SK-N-SH (cell line): ENCODE data around the gene SDR42E1. TPM values are rescaled to one million over a fixed set of nuclear protein-coding genes. Genes with fewer than 3 reads are reported as not detected.

Source experiments
- CTCF ChIA-PET: fragments of 300-600, 350-600 bp; formaldehyde crosslinking; extraction: SDS; loops from one replicate; lab custom pipeline; 2021; lab: Yijun Ruan, JAX
- POLR2A ChIA-PET: fragments of 350-600 bp; sonication (Branson Sonifier 250); formaldehyde crosslinking; extraction: SDS; loops from one replicate; lab custom pipeline; 2020; ENCODE audit warnings: antibody characterized with exemption, inconsistent platforms; lab: Yijun Ruan, JAX
- DNase-seq: peaks from one replicate; pipeline ENCODE4 v3.0.0; 2012
- H2AFZ ChIP-seq: fragments of 200-600 bp; sonication (generic); 2 replicates; pipeline ENCODE4 v1.8.1; 2016; ENCODE audit warnings: antibody characterized with exemption, mild to moderate bottlenecking, low read depth
- H3F3A ChIP-seq: fragments of 200-600 bp; sonication (generic); replicated peaks from 2 replicates; pipeline ENCODE3; 2016; ENCODE audit warnings: antibody characterized with exemption, mild to moderate bottlenecking; ENCODE audit not compliant: insufficient read depth
- H3K27ac ChIP-seq, 2 experiments: fragments of 200-500 bp in 1 of 2; fragments of 200-600 bp in 1 of 2; sonication (Bioruptor generic) in 1 of 2; sonication (generic), shearing (Covaris generic) in 1 of 2; 2 replicates each; pipeline versions ENCODE4 v1.5.1 to v1.6.1; 2014 to 2016; ENCODE audit warnings: low read depth in 2 of 2, inconsistent platforms in 1 of 2, low read length in 1 of 2, mild to moderate bottlenecking in 1 of 2, mixed read lengths in 1 of 2
- H3K27me3 ChIP-seq: fragments of 200-600 bp; sonication (generic), shearing (Covaris generic); 2 replicates; pipeline ENCODE4 v1.6.1; 2016; ENCODE audit warnings: mixed run types; ENCODE audit not compliant: insufficient read depth
- H3K36me3 ChIP-seq, 2 experiments: fragments of 200-500 bp in 1 of 2; fragments of 200-600 bp in 1 of 2; sonication (Bioruptor generic) in 1 of 2; sonication (generic) in 1 of 2; replicated peaks in 1 of 2; 2 replicates each; pipeline versions ENCODE3 to v1.5.1; 2014 to 2016; ENCODE audit warnings: low read length in 1 of 2, mild to moderate bottlenecking in 1 of 2; ENCODE audit not compliant: insufficient read depth in 2 of 2, control insufficient read depth in 1 of 2
- H3K4me1 ChIP-seq, 2 experiments: fragments of 200-500 bp in 1 of 2; fragments of 200-600 bp in 1 of 2; sonication (Bioruptor generic) in 1 of 2; sonication (generic), shearing (Covaris generic) in 1 of 2; 2 replicates each; pipeline versions ENCODE4 v1.5.1 to v1.6.1; 2014 to 2016; ENCODE audit warnings: low read depth in 1 of 2, low read length in 1 of 2, mixed run types in 1 of 2; ENCODE audit not compliant: insufficient read depth in 2 of 2, control insufficient read depth in 1 of 2
- H3K4me2 ChIP-seq: fragments of 200-600 bp; sonication (generic), shearing (Covaris generic); 2 replicates; pipeline ENCODE4 v1.6.1; 2017; ENCODE audit warnings: mixed run types
- H3K4me3 ChIP-seq, 2 experiments: fragments of 200-500 bp in 1 of 2; fragments of 200-600 bp in 1 of 2; sonication (Bioruptor generic) in 1 of 2; sonication (generic), shearing (Covaris generic) in 1 of 2; 2 replicates each; pipeline versions ENCODE4 v1.5.1 to v1.8.1; 2014 to 2016; ENCODE audit warnings: low read depth in 2 of 2, inconsistent platforms in 1 of 2, low read length in 1 of 2, mild to moderate bottlenecking in 1 of 2, mixed read lengths in 1 of 2, moderate library complexity in 1 of 2
- H3K79me2 ChIP-seq: fragments of 200-600 bp; sonication (generic); 2 replicates; pipeline ENCODE4 v1.8.1; 2017; ENCODE audit warnings: mild to moderate bottlenecking; ENCODE audit not compliant: insufficient read depth
- H3K9ac ChIP-seq: fragments of 200-600 bp; sonication (generic); 2 replicates; pipeline ENCODE4 v1.6.1; 2017; ENCODE audit warnings: mixed run types
- H3K9me2 ChIP-seq: fragments of 200-600 bp; sonication (generic); 2 replicates; pipeline ENCODE4 v1.6.1; 2017; ENCODE audit warnings: mixed run types
- H3K9me3 ChIP-seq: fragments of 200-600 bp; sonication (generic); 2 replicates; pipeline ENCODE4 v1.6.1; 2017; ENCODE audit warnings: mixed run types, mild to moderate bottlenecking, moderate library complexity
- H4K20me1 ChIP-seq: fragments of 200-600 bp; sonication (generic); 2 replicates; pipeline ENCODE4 v1.6.1; 2017; ENCODE audit warnings: mild to moderate bottlenecking, mixed run types; ENCODE audit not compliant: insufficient read depth
- CTCF ChIP-seq: fragments of 200-600 bp; sonication (generic); IDR thresholded peaks from 2 replicates; pipeline ENCODE4 v1.6.1; 2017; ENCODE audit warnings: antibody characterized with exemption, mild to moderate bottlenecking, moderate library complexity
- EZH2phosphoT487 ChIP-seq: fragments of 200-600 bp; sonication (generic); IDR thresholded peaks from 2 replicates; pipeline ENCODE4 v1.6.1; 2017; ENCODE audit warnings: low read depth, mixed run types, mild to moderate bottlenecking, antibody characterized with exemption, moderate library complexity, borderline replicate concordance
- FOSL2 ChIP-seq: IDR thresholded peaks from 2 replicates; pipeline ENCODE4 v1.4.0; 2012; ENCODE audit warnings: low read depth, mild to moderate bottlenecking, moderate library complexity, borderline replicate concordance
- FOXM1 ChIP-seq: IDR thresholded peaks from 2 replicates; pipeline ENCODE4 v1.4.0; 2012; ENCODE audit warnings: low read depth, mild to moderate bottlenecking
- MXI1 ChIP-seq: IDR thresholded peaks from 2 replicates; pipeline ENCODE4 v1.6.1; 2012; ENCODE audit warnings: mild to moderate bottlenecking, low read depth, low read length, improper control_type of control experiment
- POLR2AphosphoS5 ChIP-seq: IDR thresholded peaks from 2 replicates; pipeline ENCODE4 v1.6.1; 2012; ENCODE audit warnings: low read depth, low read length
- RCOR1 ChIP-seq: fragments of 150-350 bp; IDR thresholded peaks from 2 replicates; pipeline ENCODE4 v1.6.1; 2017; ENCODE audit warnings: antibody characterized with exemption, low read length
- RFX5 ChIP-seq: IDR thresholded peaks from 2 replicates; pipeline ENCODE4 v1.6.1; 2012; ENCODE audit warnings: mild to moderate bottlenecking, improper control_type of control experiment, low read length
- WGBS: methylation state at CpG from one replicate; pipeline ENCODE4 v1.1.6; 2017; ENCODE audit warnings: low lambda C conversion rate; 5-methylcytosine and 5-hydroxymethylcytosine counted together
- polyA plus RNA-seq, 3 experiments: library from polyadenylated mRNA; depleted of rRNA; stranded (reverse); fragments of >200 nt; gene quantifications; 2 replicates each; pipeline ENCODE4 v1.2.3, GENCODE V29; 2012
- TF ChIP-seq, protein P1 (sequence below): fragments of 150-350 bp; IDR thresholded peaks from 2 replicates; pipeline ENCODE4 v1.6.1; 2016; ENCODE audit warnings: mild to moderate bottlenecking, low read depth, low read length

The SDR42E1 gene, protein sequence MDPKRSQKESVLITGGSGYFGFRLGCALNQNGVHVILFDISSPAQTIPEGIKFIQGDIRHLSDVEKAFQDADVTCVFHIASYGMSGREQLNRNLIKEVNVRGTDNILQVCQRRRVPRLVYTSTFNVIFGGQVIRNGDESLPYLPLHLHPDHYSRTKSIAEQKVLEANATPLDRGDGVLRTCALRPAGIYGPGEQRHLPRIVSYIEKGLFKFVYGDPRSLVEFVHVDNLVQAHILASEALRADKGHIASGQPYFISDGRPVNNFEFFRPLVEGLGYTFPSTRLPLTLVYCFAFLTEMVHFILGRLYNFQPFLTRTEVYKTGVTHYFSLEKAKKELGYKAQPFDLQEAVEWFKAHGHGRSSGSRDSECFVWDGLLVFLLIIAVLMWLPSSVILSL
- polyA plus RNA-seq (2012; rRNA removed), result not detected in 2 replicates
- not detected in 2 replicates for polyA plus RNA-seq (2012; cell fraction: cytosol; rRNA removed)
- polyA plus RNA-seq (2012; cell fraction: nucleus; rRNA removed), result not detected in 2 replicates

GRCh38 chr16:82011199-82011641, at the start of gene SDR42E1:
Gene SDR42E1 (minus strand): TSS chr16:82011470. CDS start chr16:82000858, 10,612 bp downstream.
- no peaks in the 10 kb centered on the region for H3K4me1 ChIP-seq
- TF ChIP-seq RCOR1 (no peak), EZH2phosphoT487 (no peak), FOSL2 (no peak), FOXM1 (no peak), CTCF (no peak), RFX5 (no peak)
- TF ChIP-seq, protein P1, sequence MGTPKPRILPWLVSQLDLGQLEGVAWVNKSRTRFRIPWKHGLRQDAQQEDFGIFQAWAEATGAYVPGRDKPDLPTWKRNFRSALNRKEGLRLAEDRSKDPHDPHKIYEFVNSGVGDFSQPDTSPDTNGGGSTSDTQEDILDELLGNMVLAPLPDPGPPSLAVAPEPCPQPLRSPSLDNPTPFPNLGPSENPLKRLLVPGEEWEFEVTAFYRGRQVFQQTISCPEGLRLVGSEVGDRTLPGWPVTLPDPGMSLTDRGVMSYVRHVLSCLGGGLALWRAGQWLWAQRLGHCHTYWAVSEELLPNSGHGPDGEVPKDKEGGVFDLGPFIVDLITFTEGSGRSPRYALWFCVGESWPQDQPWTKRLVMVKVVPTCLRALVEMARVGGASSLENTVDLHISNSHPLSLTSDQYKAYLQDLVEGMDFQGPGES, result no peak
- no peaks in the 10 kb centered on the region for H4K20me1 ChIP-seq
- H3K36me3 ChIP-seq, result no peaks in the 10 kb centered on the region
- no peak within 1 kb of the TSS for H2AFZ ChIP-seq
- no peak within 1 kb of the TSS for H3K9ac ChIP-seq
- 54% methylated on average over 13 of the region's 32 CpGs for WGBS
- no peaks in the 10 kb centered on the region for H3K27me3 ChIP-seq
- POLR2A ChIA-PET, result no interaction called here
- H3K9me2 ChIP-seq, result no peaks in the 10 kb centered on the region
- H3K9me3 ChIP-seq, result 0 out of 2 replicates have a peak, but pooled peaks cover 3% of the 10 kb centered on the region
- H3K4me2 ChIP-seq, result no peak within 1 kb of the TSS
- H3K27ac ChIP-seq, result no peak within 1 kb of the TSS
- no peak for DNase-seq
- no peaks in the 10 kb centered on the region for H3K79me2 ChIP-seq
- H3F3A ChIP-seq, result no peaks in the 10 kb centered on the region
- H3K4me3 ChIP-seq, result no peak within 1 kb of the TSS
- CTCF ChIA-PET, result no interaction called here

GRCh38 chr16:82059983-82060421, 48.7 kb upstream of the SDR42E1 start:
- peaks cover 32% of the 10 kb centered on the region; the same call in 1 of the 2 replicates for H3K27me3 ChIP-seq
- ChIA-PET POLR2A (no interaction called here), CTCF (interaction anchor here (0.6 kb wide), 1 partner anchor 12 kb away, joined by 3 read pairs; no protein-coding TSS in a partner anchor)
- H4K20me1 ChIP-seq, result no peaks in the 10 kb centered on the region
- H3K4me2 ChIP-seq, result no peak overlapping the region
- H3K36me3 ChIP-seq, result no peaks in the 10 kb centered on the region
- H3K9me2 ChIP-seq, result no peaks in the 10 kb centered on the region
- no peaks in the 10 kb centered on the region for H3K79me2 ChIP-seq
- DNase-seq, result no peak
- H2AFZ ChIP-seq, result no peak overlapping the region
- H3K9me3 ChIP-seq, result no peaks in the 10 kb centered on the region
- H3K9ac ChIP-seq, result no peak overlapping the region
- TF ChIP-seq POLR2AphosphoS5 (no peak), MXI1 (no peak)
- TF ChIP-seq, protein P1, result no peak
- 96% methylated on average over 1 of the region's 1 CpG for WGBS
- no peak overlapping the region for H3K4me3 ChIP-seq
- no peaks in the 10 kb centered on the region for H3F3A ChIP-seq
- no peaks in the 10 kb centered on the region for H3K4me1 ChIP-seq
- H3K27ac ChIP-seq, result no peak overlapping the region
